ENCODE data around the gene CNST.
A peak's percentile ranks its signal among the peaks of the same experiment; 100 is the strongest.
"Not testable (repeated sequence)": the region's sequence is repeated elsewhere in the genome, so short reads cannot be mapped to it uniquely, and the experiment has no call there.

CNST gene

GRCh38 chr1:246679794-246680177 is 113.5 kb downstream of the CNST start:
- no peak for DNase-seq (ENCODE audit: low read depth)

- no peak for DNase-seq (ENCODE audit: low read depth)
Observed at GRCh38 chr1:246680190-246680589, 113.9 kb downstream of the CNST start.

GRCh38 chr1:246680696-246681130 is 114.5 kb downstream of the CNST start:
- DNase-seq (ENCODE audit: low read depth): no peak

- DNase-seq (ENCODE audit: low read depth): no peak
Observed at GRCh38 chr1:246681900-246682895, 115.9 kb downstream of the CNST start.

- DNase-seq (ENCODE audit: low read depth): no peak
Observed at GRCh38 chr1:246683521-246683920, 117.3 kb downstream of the CNST start.

GRCh38 chr1:246687002-246687401 is 120.7 kb downstream of the CNST start:
- no peak for DNase-seq (ENCODE audit: low read depth)

- DNase-seq (ENCODE audit: low read depth): peak; percentile 27
Observed at GRCh38 chr1:246689409-246690008, 123.3 kb downstream of the CNST start.

- no peak for DNase-seq (ENCODE audit: low read depth)
Observed at GRCh38 chr1:246690100-246690499, 123.8 kb downstream of the CNST start.

GRCh38 chr1:246691622-246692495 is 125.6 kb downstream of the CNST start:
- no peak for DNase-seq (ENCODE audit: low read depth)

- not testable (repeated sequence) for DNase-seq (ENCODE audit: low read depth)
Observed at GRCh38 chr1:246694213-246694895, 128.1 kb downstream of the CNST start.

- DNase-seq (ENCODE audit: low read depth): no peak
Observed at GRCh38 chr1:246695136-246695535, 128.9 kb downstream of the CNST start.

GRCh38 chr1:246695666-246696065 is 129.4 kb downstream of the CNST start:
- DNase-seq (ENCODE audit: low read depth): no peak

GRCh38 chr1:246698466-246699094 is 132.3 kb downstream of the CNST start:
- no peak for DNase-seq (ENCODE audit: low read depth)

GRCh38 chr1:246699095-246699735 is 133.0 kb downstream of the CNST start:
- peak; percentile 76 for DNase-seq (ENCODE audit: low read depth)

GRCh38 chr1:246703581-246703980 is 137.3 kb downstream of the CNST start:
- no peak for DNase-seq (ENCODE audit: low read depth)

- no peak for DNase-seq (ENCODE audit: low read depth)
Observed at GRCh38 chr1:246705368-246705767, 139.1 kb downstream of the CNST start.

GRCh38 chr1:246708166-246708565 is 141.9 kb downstream of the CNST start:
- no peak for DNase-seq (ENCODE audit: low read depth)

GRCh38 chr1:246709196-246709595 is 142.9 kb downstream of the CNST start:
- DNase-seq (ENCODE audit: low read depth): no peak

- DNase-seq (ENCODE audit: low read depth): no peak
Observed at GRCh38 chr1:246709835-246710234, 143.6 kb downstream of the CNST start.

- DNase-seq (ENCODE audit: low read depth): no peak
Observed at GRCh38 chr1:246711548-246712003, 145.3 kb downstream of the CNST start.

- DNase-seq (ENCODE audit: low read depth): not testable (repeated sequence)
Observed at GRCh38 chr1:246712428-246712827, 146.2 kb downstream of the CNST start.

Measured in activated T-cell treated with anti-CD3 and anti-CD28 coated beads for 48 hours (primary cell).